KMS-11 (cell line): Measurements from ENCODE around the gene BCAS1.

ENCODE experiments used
- H2AFZ ChIP-seq: fragments of 200-600 bp; sonication (generic); 2 replicates; pipeline ENCODE4 v1.6.1; 2016; ENCODE audit warnings: antibody characterized with exemption, mixed run types, low read depth
- H3K27ac ChIP-seq: fragments of 200-600 bp; sonication (generic); 2 replicates; pipeline ENCODE4 v1.6.1; 2016; ENCODE audit warnings: mild to moderate bottlenecking, mixed run types
- H3K27me3 ChIP-seq: fragments of 200-600 bp; sonication (generic); 2 replicates; pipeline ENCODE4 v1.6.1; 2017; ENCODE audit warnings: mild to moderate bottlenecking, low read depth, mixed run types, moderate library complexity; ENCODE audit not compliant: insufficient read depth
- H3K36me3 ChIP-seq: fragments of 200-600 bp; sonication (generic); 2 replicates; pipeline ENCODE4 v1.6.1; 2017; ENCODE audit warnings: mild to moderate bottlenecking, mixed run types; ENCODE audit not compliant: insufficient read depth
- H3K4me1 ChIP-seq: fragments of 200-600 bp; sonication (generic); 2 replicates; pipeline ENCODE4 v1.6.1; 2016; ENCODE audit warnings: mild to moderate bottlenecking, low read depth, mixed run types; ENCODE audit not compliant: poor library complexity, severe bottlenecking
- H3K4me2 ChIP-seq: fragments of 200-600 bp; sonication (generic); 2 replicates; pipeline ENCODE4 v1.7.0; 2016; ENCODE audit warnings: mild to moderate bottlenecking, mixed run types
- H3K4me3 ChIP-seq: fragments of 200-600 bp; sonication (generic); IDR thresholded peaks from 2 replicates; pipeline ENCODE4 v1.6.1; 2017; ENCODE audit warnings: low read depth, low read length, mixed read lengths; ENCODE audit not compliant: insufficient read depth
- H3K79me2 ChIP-seq: fragments of 200-600 bp; sonication (generic); 2 replicates; pipeline ENCODE4 v1.6.1; 2016; ENCODE audit warnings: low read depth, mixed run types; ENCODE audit not compliant: insufficient read depth
- H3K9ac ChIP-seq: fragments of 200-600 bp; sonication (generic); 2 replicates; pipeline ENCODE4 v1.6.1; 2016; ENCODE audit warnings: mild to moderate bottlenecking, mixed run types
- H4K20me1 ChIP-seq: fragments of 200-600 bp; sonication (generic); 2 replicates; pipeline ENCODE4 v1.6.1; 2016; ENCODE audit warnings: mild to moderate bottlenecking, mixed run types; ENCODE audit not compliant: insufficient read depth
- TF ChIP-seq, protein P1 (sequence below): fragments of 200-600 bp; sonication (generic); conservative IDR thresholded peaks from 2 replicates; pipeline ENCODE4 v1.6.1; 2017; ENCODE audit warnings: low read depth, mild to moderate bottlenecking, antibody characterized with exemption, low read length, moderate library complexity, mixed read lengths

Gene BCAS1

DNA sequence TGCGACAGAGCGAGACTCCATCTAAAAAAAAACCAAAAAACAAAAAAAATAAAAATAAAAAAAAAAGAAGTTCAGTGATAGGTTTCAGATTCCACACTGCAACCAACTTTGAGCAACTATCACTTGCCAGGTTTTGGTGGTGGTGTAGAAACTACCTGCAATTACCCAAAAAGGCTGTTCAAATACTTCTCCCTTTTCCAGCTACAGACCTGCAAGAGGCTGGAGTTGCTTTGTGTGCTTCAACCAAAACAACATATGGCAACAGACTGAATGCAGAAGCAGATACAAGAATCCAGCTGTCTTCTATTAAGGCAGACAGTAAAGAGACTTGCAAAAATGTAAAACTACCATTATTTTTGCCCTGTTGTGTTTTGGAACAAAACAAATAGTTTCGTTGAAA, 9.3 kb upstream of the BCAS1 start:
- peaks cover 51% of the 10 kb centered on the region for H3K4me1 ChIP-seq
- peak overlapping the region; percentile 59 for H3K4me2 ChIP-seq
- peak overlapping the region; percentile 27; the same call in 1 of the 2 replicates for H2AFZ ChIP-seq
- TF ChIP-seq, protein P1, sequence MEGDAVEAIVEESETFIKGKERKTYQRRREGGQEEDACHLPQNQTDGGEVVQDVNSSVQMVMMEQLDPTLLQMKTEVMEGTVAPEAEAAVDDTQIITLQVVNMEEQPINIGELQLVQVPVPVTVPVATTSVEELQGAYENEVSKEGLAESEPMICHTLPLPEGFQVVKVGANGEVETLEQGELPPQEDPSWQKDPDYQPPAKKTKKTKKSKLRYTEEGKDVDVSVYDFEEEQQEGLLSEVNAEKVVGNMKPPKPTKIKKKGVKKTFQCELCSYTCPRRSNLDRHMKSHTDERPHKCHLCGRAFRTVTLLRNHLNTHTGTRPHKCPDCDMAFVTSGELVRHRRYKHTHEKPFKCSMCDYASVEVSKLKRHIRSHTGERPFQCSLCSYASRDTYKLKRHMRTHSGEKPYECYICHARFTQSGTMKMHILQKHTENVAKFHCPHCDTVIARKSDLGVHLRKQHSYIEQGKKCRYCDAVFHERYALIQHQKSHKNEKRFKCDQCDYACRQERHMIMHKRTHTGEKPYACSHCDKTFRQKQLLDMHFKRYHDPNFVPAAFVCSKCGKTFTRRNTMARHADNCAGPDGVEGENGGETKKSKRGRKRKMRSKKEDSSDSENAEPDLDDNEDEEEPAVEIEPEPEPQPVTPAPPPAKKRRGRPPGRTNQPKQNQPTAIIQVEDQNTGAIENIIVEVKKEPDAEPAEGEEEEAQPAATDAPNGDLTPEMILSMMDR, result no peak
- no peaks in the 10 kb centered on the region for H3K79me2 ChIP-seq
- peak overlapping the region; percentile 37; the same call in 1 of the 2 replicates for H3K27ac ChIP-seq
- no peak overlapping the region for H3K9ac ChIP-seq
- H4K20me1 ChIP-seq, result no peaks in the 10 kb centered on the region
- H3K36me3 ChIP-seq, result no peaks in the 10 kb centered on the region
- no peaks in the 10 kb centered on the region for H3K27me3 ChIP-seq
- no peak overlapping the region for H3K4me3 ChIP-seq

DNA sequence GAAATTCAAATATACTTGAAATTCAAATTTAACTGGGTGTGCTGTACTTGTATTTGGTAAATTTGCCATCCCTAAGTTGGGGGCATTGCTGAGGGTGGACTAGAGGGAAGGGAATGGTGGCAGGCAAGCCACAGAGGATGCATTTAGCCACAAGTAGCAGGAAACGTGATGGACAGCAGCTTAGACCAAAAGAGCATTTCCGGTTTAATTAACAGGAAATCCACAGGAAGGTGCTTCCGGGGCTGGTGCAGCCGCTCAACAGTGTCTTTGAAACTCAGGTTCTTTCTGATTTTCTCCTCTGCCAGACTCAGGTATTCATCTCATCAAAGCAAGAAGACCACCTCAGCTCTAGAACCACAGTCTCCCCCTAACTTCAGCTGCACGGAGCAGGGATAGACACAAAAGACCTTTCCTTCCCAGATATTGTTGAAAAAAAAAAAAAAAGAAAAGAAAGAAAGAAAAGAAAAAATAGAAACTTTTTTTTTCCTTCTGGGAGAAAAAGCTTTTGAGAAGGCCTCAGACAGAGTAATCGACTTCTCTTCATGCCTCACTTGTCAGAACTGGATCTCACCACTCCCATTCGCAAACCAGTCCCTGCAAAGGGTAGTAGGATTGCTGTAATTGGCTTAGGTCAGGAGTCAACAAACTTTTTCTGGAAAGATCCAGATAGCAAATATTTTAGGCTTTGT, 8.0 kb upstream of the BCAS1 start:
- Histone ChIP-seq H3K27me3 (no peaks in the 10 kb centered on the region), H4K20me1 (no peaks in the 10 kb centered on the region), H3K36me3 (no peaks in the 10 kb centered on the region), H3K4me3 (no peak overlapping the region), H2AFZ (no peak overlapping the region), H3K4me2 (peak overlapping the region; percentile 59; the same call in 1 of the 2 replicates), H3K27ac (peak overlapping the region; percentile 37; the same call in 1 of the 2 replicates), H3K4me1 (peaks cover 46% of the 10 kb centered on the region), H3K79me2 (no peaks in the 10 kb centered on the region), H3K9ac (no peak overlapping the region)
- TF ChIP-seq, protein P1, result no peak

DNA sequence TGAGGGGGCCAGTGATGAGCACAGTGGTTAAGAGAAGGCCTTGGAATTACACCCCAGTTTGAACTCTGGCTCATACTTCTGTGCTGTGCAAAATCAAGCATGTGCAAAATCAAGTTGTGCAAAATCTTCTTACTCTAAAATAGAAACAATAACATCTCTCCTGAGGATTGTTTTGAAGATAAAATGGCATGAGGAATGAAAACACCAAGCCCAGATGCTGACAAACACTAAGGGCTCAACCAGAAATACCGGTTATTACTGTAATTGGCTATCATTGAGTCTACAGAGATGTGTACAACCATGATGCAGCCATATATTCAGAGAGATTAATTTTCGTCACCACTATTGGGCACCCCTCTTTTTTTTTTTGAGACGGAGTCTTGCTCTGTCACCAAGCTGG, 5.9 kb upstream of the BCAS1 start:
- no peak overlapping the region for H2AFZ ChIP-seq
- no peak overlapping the region for H3K4me2 ChIP-seq
- H3K27me3 ChIP-seq, result no peaks in the 10 kb centered on the region
- H3K4me3 ChIP-seq, result no peak overlapping the region
- H4K20me1 ChIP-seq, result no peaks in the 10 kb centered on the region
- TF ChIP-seq, protein P1, result no peak
- H3K4me1 ChIP-seq, result peaks cover 32% of the 10 kb centered on the region
- H3K36me3 ChIP-seq, result no peaks in the 10 kb centered on the region
- H3K79me2 ChIP-seq, result no peaks in the 10 kb centered on the region
- no peak overlapping the region for H3K27ac ChIP-seq
- H3K9ac ChIP-seq, result no peak overlapping the region

DNA sequence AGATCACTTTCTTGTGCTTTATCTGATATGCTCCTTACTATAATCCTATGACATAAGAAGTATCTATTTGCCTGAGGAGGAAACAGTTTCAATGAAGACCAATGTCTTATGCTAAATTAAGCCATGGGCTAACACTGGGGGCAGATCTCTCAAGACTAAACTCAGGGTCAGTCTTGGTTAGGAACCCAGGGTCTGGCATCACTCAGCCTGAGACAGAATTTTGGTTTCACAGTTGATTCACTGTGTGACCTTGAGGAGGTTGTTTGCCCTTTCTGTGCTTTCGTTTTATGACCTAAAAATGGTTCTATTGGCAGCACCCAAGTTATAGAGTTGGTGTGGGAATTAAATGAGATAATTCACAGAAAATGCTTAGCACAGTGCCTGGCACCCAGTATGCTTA, 4.9 kb upstream of the BCAS1 start:
- TF ChIP-seq, protein P1, result no peak
- peaks cover 27% of the 10 kb centered on the region for H3K4me1 ChIP-seq
- H4K20me1 ChIP-seq, result no peaks in the 10 kb centered on the region
- H3K27me3 ChIP-seq, result no peaks in the 10 kb centered on the region
- no peak overlapping the region for H3K27ac ChIP-seq
- H3K36me3 ChIP-seq, result no peaks in the 10 kb centered on the region
- no peak overlapping the region for H3K4me3 ChIP-seq
- no peak overlapping the region for H2AFZ ChIP-seq
- no peak overlapping the region for H3K4me2 ChIP-seq
- no peaks in the 10 kb centered on the region for H3K79me2 ChIP-seq
- H3K9ac ChIP-seq, result no peak overlapping the region
